RWPE2 (cell line): ENCODE data around the gene MFAP3L.

Source experiments
- ATAC-seq: fragments of 200-7000 bp; cut with Tn5 transposase; 3 replicates; pipeline ENCODE4 v1.9.1; 2021; ENCODE audit warnings: low read depth
- DNase-seq: peaks from one replicate; pipeline ENCODE4 v3.0.0-alpha.2; 2020; ENCODE audit warnings: low spot score
- H3K27ac ChIP-seq: fragments of 450-650 bp; 2 replicates; pipeline ENCODE4 v1.5.1; 2017; ENCODE audit warnings: mild to moderate bottlenecking; ENCODE audit not compliant: poor library complexity, severe bottlenecking
- H3K27me3 ChIP-seq: fragments of 250-450 bp; sonication (Bioruptor Pico); 2 replicates; pipeline ENCODE4 v1.5.1; 2021; ENCODE audit warnings: mild to moderate bottlenecking, moderate library complexity; ENCODE audit not compliant: insufficient read depth, poor library complexity, severe bottlenecking
- H3K36me3 ChIP-seq: fragments of 250-450 bp; sonication (Bioruptor Pico); 2 replicates; pipeline ENCODE4 v1.5.1; 2020; ENCODE audit warnings: low read depth, mild to moderate bottlenecking, moderate library complexity
- H3K4me1 ChIP-seq: fragments of 250-450 bp; sonication (Bioruptor Pico); 2 replicates; pipeline ENCODE4 v1.5.1; 2021; ENCODE audit warnings: mild to moderate bottlenecking, moderate library complexity; ENCODE audit not compliant: insufficient read depth, poor library complexity, severe bottlenecking
- H3K4me3 ChIP-seq: fragments of 250-450 bp; sonication (Bioruptor Pico); 2 replicates; pipeline ENCODE4 v1.5.1; 2021; ENCODE audit warnings: mild to moderate bottlenecking, moderate library complexity; ENCODE audit not compliant: severe bottlenecking
- H3K9me3 ChIP-seq: fragments of 250-450 bp; sonication (Bioruptor Pico); 2 replicates; pipeline ENCODE4 v1.5.1; 2021; ENCODE audit warnings: mild to moderate bottlenecking, moderate library complexity; ENCODE audit not compliant: severe bottlenecking
- CTCF ChIP-seq: fragments of 450-650 bp; IDR thresholded peaks from one replicate; pipeline ENCODE4 v1.5.1; 2017; ENCODE audit warnings: mild to moderate bottlenecking, moderate library complexity; ENCODE audit not compliant: poor library complexity, severe bottlenecking

The MFAP3L gene

GRCh38 chr4:170008371-170008770, 17.8 kb downstream of the MFAP3L start:
- Histone ChIP-seq H3K4me1 (no peaks in the 10 kb centered on the region), H3K4me3 (no peak overlapping the region), H3K27ac (no peak overlapping the region), H3K36me3 (no peaks in the 10 kb centered on the region), H3K27me3 (no peaks in the 10 kb centered on the region), H3K9me3 (no peaks in the 10 kb centered on the region)
- no peak for DNase-seq
- peak; percentile 49; the same call in 2 of the 3 replicates for ATAC-seq
- TF ChIP-seq CTCF: no peak

- no peaks in the 10 kb centered on the region for H3K4me1 ChIP-seq
- no peak for TF ChIP-seq CTCF
- no peak for ATAC-seq
- no peaks in the 10 kb centered on the region for H3K9me3 ChIP-seq
- H3K27me3 ChIP-seq: no peaks in the 10 kb centered on the region
- no peak for DNase-seq
- no peak overlapping the region for H3K4me3 ChIP-seq
- H3K27ac ChIP-seq: no peak overlapping the region
- H3K36me3 ChIP-seq: no peaks in the 10 kb centered on the region
These were observed 19.1 kb downstream of the MFAP3L start for GRCh38 chr4:170007113-170007512.

- Histone ChIP-seq H3K27ac (no peak overlapping the region), H3K4me1 (no peaks in the 10 kb centered on the region), H3K27me3 (no peaks in the 10 kb centered on the region), H3K9me3 (no peaks in the 10 kb centered on the region), H3K36me3 (no peaks in the 10 kb centered on the region), H3K4me3 (no peak overlapping the region)
- ATAC-seq (no peak), DNase-seq (no peak)
- TF ChIP-seq CTCF: no peak
These were observed 20.7 kb downstream of the MFAP3L start for GRCh38 chr4:170005472-170005871.

- no peak for ATAC-seq
- no peaks in the 10 kb centered on the region for H3K36me3 ChIP-seq
- no peaks in the 10 kb centered on the region for H3K27me3 ChIP-seq
- H3K27ac ChIP-seq: no peak overlapping the region
- no peak for DNase-seq
- H3K4me3 ChIP-seq: no peak overlapping the region
- no peaks in the 10 kb centered on the region for H3K4me1 ChIP-seq
- no peak for TF ChIP-seq CTCF
- H3K9me3 ChIP-seq: no peaks in the 10 kb centered on the region
These were observed 21.4 kb downstream of the MFAP3L start for GRCh38 chr4:170004651-170005295.

GRCh38 chr4:170003071-170004070, 22.8 kb downstream of the MFAP3L start:
- no peak overlapping the region for H3K27ac ChIP-seq
- H3K27me3 ChIP-seq: no peaks in the 10 kb centered on the region
- TF ChIP-seq CTCF: no peak
- H3K4me1 ChIP-seq: no peaks in the 10 kb centered on the region
- H3K9me3 ChIP-seq: no peaks in the 10 kb centered on the region
- DNase-seq (no peak), ATAC-seq (no peak)
- H3K36me3 ChIP-seq: no peaks in the 10 kb centered on the region
- H3K4me3 ChIP-seq: no peak overlapping the region
